ENCODE results near the gene MAP3K5.

Gene MAP3K5

DNA sequence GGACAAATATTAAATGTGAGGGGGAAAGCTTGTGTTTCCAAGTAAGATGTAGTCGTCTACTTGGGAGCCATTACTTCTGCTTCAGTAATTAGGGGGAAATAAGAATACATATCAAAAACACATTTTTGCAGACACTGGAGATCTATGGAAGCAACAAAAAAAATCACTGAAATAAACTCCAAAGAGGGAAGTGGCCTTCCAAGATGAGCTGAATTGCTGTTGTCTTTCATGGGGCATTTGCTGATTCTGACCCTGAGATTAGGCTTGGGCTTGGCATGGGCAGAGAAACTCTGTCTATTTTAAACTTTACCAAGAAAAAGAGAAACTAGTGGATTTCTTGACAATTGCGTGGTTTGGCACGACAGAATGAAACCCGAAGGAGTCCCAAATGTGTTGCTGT, 120.1 kb downstream of the MAP3K5 start:
- no peak for DNase-seq

- peak; percentile 97 for DNase-seq
Measured at GRCh38 chr6:136669299-136669699, 123.0 kb downstream of the MAP3K5 start.

DNA sequence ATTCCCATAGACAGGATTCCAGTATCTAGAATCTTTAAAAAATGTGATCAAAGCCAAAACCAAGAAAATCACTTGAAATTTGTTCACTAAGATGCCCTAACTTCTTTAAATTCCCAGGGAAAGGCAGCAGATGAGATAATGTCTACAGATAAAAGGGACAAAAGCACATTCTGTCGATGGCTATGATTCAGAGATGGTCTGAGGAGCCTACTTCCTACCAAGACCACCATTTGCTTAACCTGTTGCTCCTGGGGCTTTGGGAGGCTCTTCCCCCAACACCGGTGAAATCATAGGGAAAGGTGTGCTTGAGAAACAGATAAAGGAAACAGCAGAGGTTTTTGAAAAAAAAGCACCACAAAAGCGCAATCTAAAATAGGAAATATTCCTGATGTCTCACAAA, 123.7 kb downstream of the MAP3K5 start:
- no peak for DNase-seq

- peak; percentile 11 for DNase-seq
Measured at GRCh38 chr6:136666041-136666440, 126.2 kb downstream of the MAP3K5 start.

- no peak for DNase-seq
Measured at GRCh38 chr6:136662347-136663237, 129.7 kb downstream of the MAP3K5 start.

DNA sequence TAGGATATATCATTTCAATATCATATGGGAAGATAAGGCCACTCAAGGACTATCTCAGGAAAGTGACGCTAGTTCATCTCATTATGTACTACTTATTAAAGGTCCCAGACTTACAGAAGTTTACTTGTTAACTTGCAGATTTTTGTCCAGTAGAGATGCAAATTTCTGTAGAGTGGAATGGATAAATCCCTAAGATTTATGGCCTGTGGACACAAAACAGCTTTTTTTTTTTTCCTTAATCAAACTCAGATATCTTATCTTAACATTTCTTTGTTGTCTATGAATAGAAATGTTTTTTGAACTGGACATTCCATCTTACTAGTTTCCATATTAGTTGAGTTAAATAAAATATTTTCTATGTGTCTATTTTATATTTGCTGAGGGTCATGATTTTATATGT, 131.6 kb downstream of the MAP3K5 start:
- no peak for DNase-seq

- DNase-seq: no peak
Measured at GRCh38 chr6:136659991-136660499, 132.2 kb downstream of the MAP3K5 start.

DNA sequence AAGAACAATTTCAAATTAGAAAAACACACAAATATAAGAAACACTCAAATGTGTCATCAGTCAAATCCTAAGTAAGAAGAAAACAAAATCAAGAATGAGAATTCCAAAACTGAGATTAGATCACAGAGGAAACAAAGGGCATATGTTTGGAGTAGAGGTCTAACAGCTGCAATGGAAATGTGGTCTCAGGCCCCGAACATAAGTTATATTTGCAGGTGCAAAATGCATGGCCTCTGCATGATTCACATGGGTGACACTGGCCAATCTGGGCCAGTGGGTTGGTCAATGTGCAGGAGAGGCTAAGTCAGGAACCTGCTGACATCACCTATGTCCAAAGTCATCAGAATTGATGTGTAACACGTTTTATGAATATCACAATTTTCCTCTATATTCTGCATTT, 133.6 kb downstream of the MAP3K5 start:
- DNase-seq: no peak

DNA sequence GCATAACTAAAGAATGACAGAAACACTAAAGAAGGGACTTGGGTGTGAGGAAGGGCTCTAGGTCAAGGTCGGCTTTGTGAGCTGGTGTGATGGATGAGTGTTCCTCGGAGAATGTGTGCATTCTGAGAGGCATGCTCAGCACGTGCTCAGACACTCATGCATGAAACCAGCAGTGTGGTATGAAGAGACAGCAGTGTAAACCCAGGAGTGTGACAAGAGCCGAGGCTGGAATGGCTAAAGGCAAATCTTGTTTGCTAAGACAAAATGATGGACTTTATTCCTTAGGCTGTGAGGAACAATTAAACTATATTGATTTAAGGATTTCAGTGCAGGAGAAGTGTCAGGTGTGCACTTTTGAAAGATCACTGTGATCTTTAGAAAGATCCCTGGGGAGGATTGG, 134.6 kb downstream of the MAP3K5 start:
- DNase-seq: peak; percentile 4

- no peak for DNase-seq
Measured at GRCh38 chr6:136656121-136656520, 136.2 kb downstream of the MAP3K5 start.

GRCh38 chr6:136655239-136656014, 136.8 kb downstream of the MAP3K5 start:
- no peak for DNase-seq

- DNase-seq: no peak
Measured at GRCh38 chr6:136654086-136654485, 138.2 kb downstream of the MAP3K5 start.

GRCh38 chr6:136652656-136653055, 139.6 kb downstream of the MAP3K5 start:
- no peak for DNase-seq

DNA sequence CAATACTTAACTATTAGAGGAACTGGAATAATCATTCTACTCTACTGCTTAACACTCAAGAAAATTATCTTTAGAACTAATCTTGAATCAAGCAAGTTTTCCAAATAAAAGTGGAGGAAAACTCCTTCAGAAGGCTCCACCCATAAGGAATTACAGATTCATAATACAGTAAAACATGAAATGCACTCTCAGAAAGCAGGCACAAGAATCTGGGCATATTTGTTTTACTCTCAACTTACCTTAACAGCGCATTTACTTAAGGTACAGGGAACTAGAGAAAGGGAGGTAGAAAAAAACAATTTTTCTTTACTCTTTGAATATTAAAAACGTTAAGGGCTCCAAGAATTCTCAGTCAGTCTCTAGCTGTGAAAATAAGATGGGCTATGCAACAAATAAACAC, 140.3 kb downstream of the MAP3K5 start:
- no peak for DNase-seq

- peak; percentile 75 for DNase-seq
Measured at GRCh38 chr6:136647363-136647852, 144.9 kb downstream of the MAP3K5 start.

DNA sequence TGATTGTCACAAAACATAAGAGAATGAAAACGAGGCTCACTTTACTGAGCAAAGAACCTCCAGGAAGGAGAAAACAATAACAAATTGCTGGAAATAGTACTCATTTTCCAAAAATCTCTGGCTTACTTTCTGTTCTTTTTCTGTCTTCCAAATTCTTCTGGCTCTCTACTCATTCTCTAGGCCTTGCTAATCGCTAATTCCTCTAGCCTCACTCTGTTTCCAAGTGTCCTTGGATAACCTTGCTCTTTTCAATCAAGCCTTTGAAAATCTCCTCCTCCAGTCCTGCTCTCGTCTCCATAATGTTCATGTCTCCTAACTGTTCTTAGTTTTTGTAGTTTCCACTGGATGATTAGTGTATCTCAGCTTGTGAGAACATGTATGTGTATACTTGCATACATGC, 145.9 kb downstream of the MAP3K5 start:
- DNase-seq: no peak

DNA sequence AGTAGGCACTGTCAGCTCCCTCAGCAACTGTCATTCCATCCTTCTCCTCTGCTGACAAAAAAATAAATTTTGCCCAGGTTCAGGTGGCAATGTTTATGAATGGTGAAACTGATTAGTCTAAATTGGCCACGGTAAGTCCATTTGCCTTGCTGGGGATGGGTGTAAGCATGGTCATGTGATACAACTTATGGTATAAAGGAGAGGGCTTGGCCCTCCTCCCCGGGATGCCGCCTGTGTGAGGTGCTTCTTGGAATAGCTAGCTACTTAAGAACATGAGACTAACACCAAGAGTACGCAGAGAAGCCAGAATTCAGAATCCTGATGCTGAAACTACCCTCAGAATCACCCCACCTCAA, 147.7 kb downstream of the MAP3K5 start:
- DNase-seq: no peak

DNA sequence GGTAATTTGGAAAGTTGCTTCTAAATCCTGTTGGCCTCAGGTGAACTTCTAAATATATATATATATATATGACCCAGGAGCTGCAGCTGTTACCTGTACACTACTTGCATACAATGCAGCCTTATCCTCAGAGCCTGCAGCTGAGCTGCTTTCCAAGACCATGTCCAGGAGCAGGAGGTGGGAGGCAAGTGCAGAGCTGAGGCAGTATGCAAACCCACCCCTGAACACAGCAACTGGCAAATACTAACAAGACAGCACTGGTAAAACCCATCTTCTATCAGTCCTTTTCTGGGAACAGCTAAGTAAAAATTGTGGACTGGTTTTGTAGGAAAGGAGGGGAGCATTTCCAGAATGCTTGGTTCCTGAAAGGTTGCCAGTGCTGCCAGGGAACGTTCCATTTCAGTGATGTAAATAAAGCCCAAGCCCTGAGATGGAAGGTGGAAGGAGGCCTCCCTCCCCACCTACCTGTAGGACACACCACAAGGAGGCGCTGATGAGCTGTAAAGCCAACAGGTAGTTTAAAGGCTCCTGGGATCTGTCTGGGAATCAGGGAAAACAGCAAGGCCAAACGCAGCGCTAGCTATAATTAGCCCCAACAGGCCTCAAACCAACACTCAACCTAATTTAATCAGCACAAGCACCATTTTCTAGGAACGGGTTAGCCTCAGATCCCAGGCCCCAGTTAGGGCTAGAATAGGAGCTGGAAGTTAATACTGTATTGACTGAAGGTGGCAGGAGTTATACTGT, 148.3 kb downstream of the MAP3K5 start:
- peak; percentile 80 for DNase-seq

GRCh38 chr6:136641873-136642465, 150.3 kb downstream of the MAP3K5 start:
- no peak for DNase-seq

GRCh38 chr6:136641166-136641565, 151.1 kb downstream of the MAP3K5 start:
- no peak for DNase-seq

DNA sequence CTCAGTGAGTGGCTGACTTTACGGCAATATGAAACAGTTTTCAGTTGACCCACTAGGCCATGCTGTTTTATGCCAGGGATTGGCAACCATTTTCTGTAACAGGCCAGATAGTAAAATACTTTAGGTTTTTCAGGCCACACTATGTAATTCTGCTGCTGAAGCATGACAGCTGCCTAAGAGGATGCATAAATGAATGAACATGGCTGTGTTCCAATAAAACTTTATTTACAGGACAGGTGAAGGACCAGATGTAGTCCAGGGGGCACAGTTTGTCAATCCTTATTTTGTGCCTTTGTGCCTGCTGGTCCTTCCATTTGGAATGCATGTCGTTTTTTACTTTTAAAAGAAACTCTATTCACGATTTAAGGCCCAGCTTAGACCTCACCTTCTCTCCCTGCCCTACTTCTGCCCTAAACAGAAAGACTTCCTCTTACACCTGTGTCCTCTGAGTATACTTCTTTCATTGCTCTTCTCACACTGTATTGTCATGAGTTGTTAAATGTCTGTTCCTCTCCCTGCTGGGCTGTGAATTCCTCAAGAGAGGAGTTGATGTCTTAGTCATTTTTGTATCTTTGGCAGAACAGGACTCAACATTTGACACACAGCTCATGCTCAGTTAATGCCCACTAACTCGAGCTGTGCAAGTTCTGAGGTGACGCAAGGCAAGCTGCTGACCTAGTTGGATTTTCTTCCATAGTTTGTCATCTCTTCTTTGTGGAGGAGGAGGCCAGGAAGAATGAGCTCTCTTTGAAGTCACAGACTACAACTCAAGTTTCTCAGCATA, 152.0 kb downstream of the MAP3K5 start:
- DNase-seq: peak; percentile 25

DNA sequence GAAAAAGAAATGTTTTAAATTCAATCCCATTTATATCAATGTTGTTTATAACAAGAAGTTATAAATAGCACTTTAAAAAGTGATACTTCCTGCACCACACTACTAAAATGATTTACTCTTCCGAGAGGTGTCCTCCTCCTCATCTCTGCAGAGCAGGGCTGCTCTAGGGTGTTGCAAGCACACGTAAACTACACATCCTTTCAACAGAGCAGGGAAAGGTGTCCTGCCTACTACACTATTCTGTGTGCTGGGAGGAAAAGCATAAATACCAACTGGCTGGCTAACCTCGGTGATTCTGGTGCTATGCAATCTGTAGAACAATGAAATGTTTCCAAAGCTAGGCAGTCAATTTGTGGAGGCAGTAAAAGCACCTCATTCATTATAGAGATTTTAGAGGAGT, 152.6 kb downstream of the MAP3K5 start:
- DNase-seq: peak; percentile 16
